NCI-H69 (cell line): ENCODE results near the gene ADGRL3.

Experiments used
- DNase-seq: peaks from one replicate; lab custom pipeline; 2025; lab: John Stamatoyannopoulos, UW

Gene ADGRL3

GRCh38 chr4:61200187-61200915, at the start of gene ADGRL3:
Gene ADGRL3 (plus strand): TSS chr4:61200326.
- peak; percentile 91 for DNase-seq

GRCh38 chr4:61152433-61152832, 47.7 kb upstream of the ADGRL3 start:
- DNase-seq, result peak; percentile 24

DNA sequence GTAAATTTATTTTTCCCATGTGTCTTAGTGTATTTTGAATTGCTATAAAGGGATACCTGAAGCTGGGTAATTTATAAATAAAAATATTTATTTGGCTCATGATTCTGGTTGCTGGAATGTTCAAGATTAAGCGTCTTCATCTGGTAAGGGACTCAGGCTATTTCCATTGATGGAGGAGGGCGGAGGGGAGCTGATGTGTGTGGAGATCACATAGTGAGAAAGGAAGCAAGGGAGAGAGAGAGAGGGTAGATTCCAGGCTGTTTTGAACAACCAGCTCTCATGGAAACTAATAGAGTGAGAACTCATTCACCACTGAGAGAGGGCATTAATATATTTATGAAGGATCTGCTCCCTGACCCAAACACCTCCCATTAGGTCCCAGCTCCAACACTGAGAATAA, 39.6 kb upstream of the ADGRL3 start:
- DNase-seq, result no peak

DNA sequence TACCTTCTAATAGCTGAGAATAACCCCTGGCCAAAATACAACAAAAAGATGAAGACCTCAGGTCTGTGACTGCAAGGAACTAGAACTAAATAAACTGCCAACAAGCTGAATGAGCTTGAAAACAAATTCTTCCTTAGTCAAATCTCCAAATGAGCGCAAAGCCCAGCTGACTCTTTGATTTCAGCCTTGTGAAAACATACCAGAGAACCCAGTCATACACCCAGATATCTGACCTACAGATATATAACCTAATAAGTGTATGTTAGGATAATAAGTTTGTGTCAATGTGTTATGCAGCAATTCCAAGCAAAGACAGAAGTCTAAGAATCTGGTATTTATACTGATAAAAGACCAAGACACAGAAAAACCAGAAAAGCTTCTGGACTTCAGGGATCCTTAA, 38.0 kb upstream of the ADGRL3 start:
- no peak for DNase-seq

DNA sequence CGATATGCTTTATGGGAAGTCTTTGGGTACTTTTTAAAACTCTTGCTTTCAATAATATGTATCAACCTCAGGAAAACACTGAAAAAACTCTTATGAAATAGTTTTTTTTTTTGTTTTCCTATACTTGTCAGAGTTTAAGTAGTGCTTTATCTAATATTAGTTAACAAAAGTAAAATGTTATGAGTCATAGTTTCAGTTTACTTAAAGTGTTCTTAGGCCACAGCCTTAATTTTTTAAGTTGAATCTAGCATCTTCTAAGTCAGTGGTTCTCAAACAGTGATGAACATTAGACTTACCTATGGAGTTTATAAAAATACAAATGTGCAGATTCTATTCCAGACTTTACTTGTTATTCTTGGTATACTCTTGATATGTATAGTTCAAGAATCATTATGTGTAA, 26.3 kb upstream of the ADGRL3 start:
- no peak for DNase-seq

DNA sequence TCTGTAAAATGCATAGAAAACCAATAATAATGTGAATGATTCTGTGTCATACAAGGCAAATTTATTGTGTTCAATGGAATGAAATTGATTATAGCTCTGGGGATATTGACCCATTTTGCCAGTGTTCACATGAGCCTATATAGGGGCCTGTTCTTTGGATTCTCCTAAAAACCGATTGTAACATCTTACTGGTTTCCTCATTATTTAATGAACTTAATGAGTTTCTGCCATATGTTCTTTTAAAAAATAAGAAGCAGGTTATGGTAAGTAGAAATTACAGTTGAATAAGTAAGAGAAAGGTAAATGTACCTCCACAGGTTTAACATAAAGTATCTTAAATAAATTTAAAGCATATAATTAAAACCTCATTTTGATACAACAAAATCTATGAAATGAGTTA, 24.6 kb upstream of the ADGRL3 start:
- no peak for DNase-seq

GRCh38 chr4:61177367-61177766, 22.8 kb upstream of the ADGRL3 start:
- no peak for DNase-seq

DNA sequence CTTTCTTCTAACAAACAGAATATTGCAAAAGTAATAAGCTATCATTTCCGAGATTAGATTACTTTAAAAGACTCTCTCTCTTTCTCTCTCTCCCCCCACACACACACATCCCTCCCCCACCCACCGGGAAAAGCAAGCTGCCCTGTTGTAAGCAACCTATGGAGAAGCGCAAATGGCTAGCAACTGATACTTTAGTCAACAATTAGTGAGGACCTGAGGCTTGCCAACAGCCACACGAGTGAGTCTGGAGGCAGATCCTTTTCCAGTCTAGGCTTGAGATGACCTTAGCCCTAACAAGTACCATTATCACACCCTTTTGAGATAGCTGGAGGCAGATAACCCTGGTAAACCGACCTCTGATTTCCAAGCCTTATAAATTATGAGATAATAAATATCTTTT, 19.7 kb upstream of the ADGRL3 start:
- DNase-seq, result peak; percentile 17

DNA sequence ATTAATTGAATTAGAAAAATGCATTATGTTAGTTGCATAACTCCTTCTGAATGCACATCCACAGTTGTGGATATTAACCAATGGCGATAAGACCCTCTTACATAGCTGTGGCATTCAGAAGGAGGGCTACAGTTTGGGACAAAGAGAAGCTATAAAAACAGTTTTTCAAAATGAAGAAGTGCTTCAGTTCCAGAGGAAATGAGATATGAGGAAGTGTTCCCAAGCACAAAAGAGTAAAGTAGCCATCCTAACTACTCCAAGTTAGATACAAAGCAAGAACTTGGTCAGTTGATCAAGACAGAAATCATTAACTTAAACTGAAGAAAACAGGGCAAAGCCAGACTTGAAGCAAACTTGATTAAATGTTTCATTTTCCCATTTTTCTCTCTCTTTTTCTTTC, 17.2 kb upstream of the ADGRL3 start:
- no peak for DNase-seq

GRCh38 chr4:61185288-61185687, 14.8 kb upstream of the ADGRL3 start:
- DNase-seq, result no peak

DNA sequence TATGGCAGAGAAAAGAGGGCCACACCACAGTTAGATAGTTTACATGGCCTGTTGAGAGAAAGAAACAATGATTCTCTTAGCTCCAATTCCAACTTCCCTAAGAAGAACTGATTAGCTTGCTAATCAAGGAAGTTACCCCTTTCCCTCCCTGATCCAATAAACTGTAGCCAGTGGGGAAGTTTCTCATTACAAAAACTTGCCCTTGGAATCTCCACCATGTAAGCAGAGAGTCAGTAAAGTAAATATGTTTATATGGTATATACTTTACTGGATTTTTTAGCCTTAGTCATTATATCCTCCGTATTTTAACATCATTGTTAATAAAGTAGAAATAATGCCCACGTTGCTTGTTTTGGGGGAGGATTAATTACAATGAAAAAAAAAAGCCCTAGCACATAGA, 7.7 kb upstream of the ADGRL3 start:
- no peak for DNase-seq

DNA sequence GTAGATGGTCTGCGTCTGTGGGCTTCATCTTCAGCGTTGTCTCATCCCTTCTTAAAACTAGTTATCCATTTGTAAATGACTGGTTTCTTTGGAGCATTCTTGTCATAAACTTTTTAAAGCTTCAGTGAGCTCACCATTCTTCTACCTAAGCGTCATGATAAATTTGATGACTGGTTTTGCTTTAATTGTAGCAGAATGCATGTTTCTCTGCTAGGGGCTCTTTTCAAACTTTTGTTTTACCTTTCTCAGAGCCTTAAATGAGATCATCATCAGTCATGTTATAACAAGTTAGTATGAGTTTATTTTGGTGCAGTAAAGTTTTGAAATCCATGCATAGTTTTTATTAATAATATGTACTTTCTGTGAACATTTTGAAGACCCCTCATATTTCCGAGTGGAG, 6.3 kb upstream of the ADGRL3 start:
- DNase-seq, result no peak

GRCh38 chr4:61194571-61194970, 5.6 kb upstream of the ADGRL3 start:
- no peak for DNase-seq

DNA sequence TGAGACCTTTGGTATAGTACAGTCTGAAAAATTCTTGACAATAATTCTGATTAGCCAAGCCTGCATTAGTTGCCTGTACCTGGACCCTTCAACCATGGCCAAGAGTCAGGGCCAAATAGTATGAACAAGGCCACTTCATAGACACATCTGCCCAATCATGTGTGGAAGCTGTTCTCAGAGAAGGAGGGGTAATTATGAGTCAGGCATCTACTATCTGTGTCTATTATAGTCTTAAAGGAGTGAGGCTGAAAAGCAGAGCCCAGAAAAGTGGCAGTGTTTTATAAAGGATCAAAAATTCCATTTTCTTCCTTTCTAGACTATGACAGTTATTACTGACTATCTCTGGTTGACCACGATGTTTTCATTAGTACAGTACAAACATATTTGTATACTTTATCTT, 5.0 kb upstream of the ADGRL3 start:
- no peak for DNase-seq

DNA sequence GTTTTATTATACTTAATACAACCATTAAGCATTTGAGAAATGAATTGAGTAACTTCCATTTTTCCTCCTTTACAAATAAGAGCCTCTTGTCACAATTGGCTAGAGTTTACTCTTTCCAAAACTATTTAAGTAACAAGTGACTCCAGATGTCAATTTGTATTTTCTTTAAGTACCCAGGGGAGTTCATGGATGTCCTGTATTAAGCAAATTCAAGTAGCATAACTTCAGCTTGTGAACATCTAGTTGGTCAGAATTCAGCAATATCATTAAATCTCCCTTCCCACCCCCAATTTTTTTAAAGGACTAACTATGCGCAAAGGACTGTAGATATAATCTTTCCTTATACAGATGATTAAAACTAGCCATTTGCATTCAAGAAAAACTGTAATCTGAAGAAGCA, 1.4 kb upstream of the ADGRL3 start:
- no peak for DNase-seq

- DNase-seq, result no peak
These were observed 296 bp upstream of the ADGRL3 start for GRCh38 chr4:61199873-61200186.

DNA sequence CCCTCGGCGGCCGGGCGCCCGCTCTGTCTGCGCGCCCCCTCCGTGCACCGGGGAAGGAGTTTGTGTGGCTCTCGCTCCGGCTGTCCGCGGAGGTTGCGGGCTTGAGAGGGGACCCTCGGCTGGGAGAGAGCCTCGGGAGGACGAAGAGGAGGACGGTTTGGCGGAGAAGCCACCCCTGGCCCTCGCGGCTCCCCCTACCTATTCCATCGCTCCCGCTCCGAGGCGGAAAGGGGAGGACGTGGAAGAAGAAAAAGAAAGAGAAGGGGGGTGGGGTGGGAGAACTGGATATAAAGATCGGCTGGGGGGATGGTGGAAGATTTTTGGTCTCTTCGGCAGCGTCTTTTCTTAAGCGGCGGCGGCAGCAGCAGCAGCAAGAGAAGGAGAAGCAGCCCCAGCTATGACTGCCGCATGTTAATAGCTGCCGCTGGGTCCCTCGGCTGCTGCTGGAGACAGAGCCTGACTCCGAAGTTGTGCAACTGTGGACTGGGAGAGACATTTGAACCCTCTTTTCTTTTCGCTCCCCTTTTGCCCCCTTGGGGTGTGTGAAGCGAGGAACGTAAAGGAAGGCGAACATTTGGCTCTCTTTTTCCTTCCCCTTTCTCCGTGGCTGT, 895 bp downstream of the ADGRL3 start:
- DNase-seq, result peak; percentile 72

DNA sequence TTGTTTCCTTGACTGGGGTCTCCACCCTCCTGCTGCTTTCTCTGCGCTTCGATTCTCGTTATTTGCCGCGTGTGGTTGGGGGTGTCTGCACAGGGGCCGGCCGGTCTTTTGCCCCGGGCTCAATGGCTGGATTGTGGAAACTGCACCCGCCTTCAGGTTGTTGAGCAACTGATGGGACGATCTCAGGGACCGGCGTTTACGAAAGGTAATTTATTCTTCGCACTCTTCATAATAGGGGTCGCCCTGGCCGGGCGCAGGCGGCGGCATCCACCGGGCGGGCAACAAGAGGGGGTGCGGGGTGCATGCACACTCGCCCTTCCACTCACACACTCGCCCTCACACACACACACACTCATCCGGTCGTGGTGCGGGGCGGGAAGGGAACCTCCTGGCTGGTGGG, 1.4 kb downstream of the ADGRL3 start:
- peak; percentile 65 for DNase-seq

- DNase-seq, result peak; percentile 74
These were observed 2.0 kb downstream of the ADGRL3 start for GRCh38 chr4:61201961-61202637.

DNA sequence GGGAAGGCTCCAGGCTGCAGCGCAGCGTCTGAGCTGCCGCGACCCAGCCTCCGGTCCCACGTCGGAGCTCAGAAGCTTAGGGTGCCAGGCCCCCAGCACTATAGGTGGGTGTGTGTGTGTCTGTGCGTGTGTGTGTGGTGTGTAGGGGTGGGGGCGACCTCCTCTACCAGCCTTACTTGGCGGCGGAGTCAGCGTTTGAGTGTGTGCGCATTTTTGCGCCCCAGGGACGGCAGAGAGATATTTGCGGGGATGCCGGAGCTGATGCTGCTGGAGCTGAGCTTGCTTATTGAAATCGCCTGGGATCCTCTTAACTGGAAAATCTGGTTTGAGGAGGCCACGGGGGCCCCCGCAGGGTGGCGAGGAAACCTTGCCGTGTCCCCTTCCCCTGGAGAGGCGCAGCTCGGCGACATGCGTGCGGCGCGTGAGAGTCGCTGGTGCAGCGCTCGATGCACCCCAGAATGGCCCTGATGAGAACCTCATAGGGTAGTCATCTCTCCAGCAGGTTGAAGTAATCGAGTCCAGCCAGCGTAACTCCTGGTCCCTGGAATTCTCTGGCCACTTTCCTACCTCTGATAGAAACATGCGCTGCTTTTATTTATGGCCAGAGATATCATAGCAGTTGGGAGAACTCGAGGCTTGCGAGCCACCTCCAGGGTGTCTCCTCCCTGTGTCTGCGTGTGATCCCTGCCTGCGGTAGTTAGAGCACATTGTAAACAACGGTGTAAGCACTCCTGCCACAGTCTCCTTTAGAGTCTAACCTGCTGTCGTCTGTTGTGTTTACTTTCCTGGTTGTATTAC, 2.7 kb downstream of the ADGRL3 start:
- DNase-seq, result peak; percentile 95

DNA sequence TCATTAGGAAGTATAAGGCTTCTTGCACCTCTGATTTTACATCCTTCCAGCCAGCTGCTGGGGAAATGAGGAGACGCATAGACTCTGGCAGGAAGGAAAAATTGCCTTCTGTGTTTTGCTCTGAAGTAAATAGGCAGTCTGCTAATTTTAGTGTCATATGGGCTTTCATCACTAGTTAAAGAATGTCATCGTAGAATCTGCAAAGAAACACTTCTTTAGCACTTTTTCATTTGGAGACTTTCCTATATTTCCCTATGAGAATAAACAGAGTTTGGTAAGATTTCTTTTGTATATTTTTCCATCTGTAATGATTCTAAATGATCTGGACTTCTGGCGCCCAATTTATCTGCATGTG, 3.3 kb downstream of the ADGRL3 start:
- DNase-seq, result no peak

DNA sequence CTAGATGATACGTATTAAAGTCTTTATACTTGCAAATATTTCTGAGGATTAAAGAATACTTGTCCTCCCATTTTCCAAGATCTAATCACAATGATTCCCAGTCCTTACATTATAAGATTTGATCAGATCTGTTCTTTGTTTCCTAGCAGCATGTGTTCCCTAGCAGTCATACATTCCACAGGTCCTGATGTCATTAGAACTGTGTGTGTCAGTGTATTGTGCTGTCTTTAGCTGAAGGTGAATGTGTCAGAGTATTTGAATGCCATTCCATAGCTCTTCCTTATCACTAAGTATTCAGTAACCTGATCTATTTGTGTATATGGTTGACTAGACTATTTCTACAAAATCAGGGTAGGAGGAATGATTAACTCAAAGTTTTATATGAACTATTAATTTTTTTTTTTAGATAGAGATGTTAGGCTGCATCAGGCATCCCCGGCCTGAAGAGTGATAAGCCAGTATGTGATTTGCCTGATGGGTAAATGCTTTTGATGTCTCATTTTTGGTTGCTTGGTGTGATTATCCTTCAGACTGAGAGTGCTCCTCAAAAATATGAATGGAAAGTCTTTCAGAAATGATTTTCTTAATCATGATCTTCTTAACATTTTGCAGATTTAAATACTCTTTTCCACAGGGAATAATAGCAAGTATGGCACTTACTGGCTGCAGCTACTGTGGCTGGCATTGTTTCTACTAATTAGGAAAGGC, 4.4 kb downstream of the ADGRL3 start:
- DNase-seq, result peak; percentile 53
